ENCODE results near the gene CDK7. TPM values are rescaled to one million over a fixed set of nuclear protein-coding genes. Genes with fewer than 3 reads are reported as not detected.

The CDK7 gene
- total RNA-seq, 1 experiment from 2014 or later: 53.4 TPM

GRCh38 chr5:69288688-69289087, 54.0 kb downstream of the CDK7 start:
- H3K36me3 Mint-ChIP-seq (ENCODE audit: insufficient read depth in 1 of 3, low read depth in 3 of 3): no peaks in the 10 kb centered on the region
- H3K27ac ChIP-seq (ENCODE audit: insufficient read length, low read depth, low read length): no peak overlapping the region
- no peak overlapping the region for H3T11ph ChIP-seq (ENCODE audit: low read length)
- no peak overlapping the region for H3K23ac ChIP-seq (ENCODE audit: insufficient read length, low read depth, low read length)
- no peak overlapping the region for H3K4ac ChIP-seq (ENCODE audit: low read depth, low read length)
- no peaks in the 10 kb centered on the region for H3K9me3 Mint-ChIP-seq
- no peak overlapping the region for H4K5ac ChIP-seq (ENCODE audit: insufficient read length, low read depth, low read length)
- no peak overlapping the region for H2BK12ac ChIP-seq (ENCODE audit: insufficient read length, low read depth, low read length)
- no peak overlapping the region for H3K18ac ChIP-seq (ENCODE audit: insufficient read length, low read depth, low read length)
- H3K4me1 Mint-ChIP-seq: peaks cover 14 to 22% of the 10 kb centered on the region in 2 experiments
- H3K27me3 Mint-ChIP-seq (ENCODE audit: low read depth): no peaks in the 10 kb centered on the region
- no peak overlapping the region for H4K8ac ChIP-seq (replicated peaks; ENCODE audit: insufficient read length, low read depth, low read length)
- H3K14ac ChIP-seq (ENCODE audit: insufficient read depth, low read length): no peak overlapping the region
- H3K4me1 ChIP-seq (ENCODE audit: insufficient read depth, low read length): no peaks in the 10 kb centered on the region
- H3K9ac ChIP-seq (ENCODE audit: extremely low read depth, insufficient read length, low read length): no peak overlapping the region
- no CpG with 5 or more reads among the region's 1 CpG for WGBS (ENCODE audit: extremely low coverage, insufficient read length, low lambda C conversion rate)
- no peaks in the 10 kb centered on the region for H3K9me3 ChIP-seq (ENCODE audit: control insufficient read depth, low read depth, low read length)
- no peak for TF ChIP-seq CTCF (conservative IDR thresholded peaks at IDR 0.05)
- no peak overlapping the region for H3K56ac ChIP-seq (ENCODE audit: insufficient read length, low read depth, low read length)
- H2BK15ac ChIP-seq (ENCODE audit: low read depth, low read length): no peak overlapping the region
- H2AK5ac ChIP-seq (ENCODE audit: insufficient read length, low read length): no peak overlapping the region
- H4K20me1 ChIP-seq (ENCODE audit: control insufficient read depth, insufficient read depth, insufficient read length): no peaks in the 10 kb centered on the region
- H3K23me2 ChIP-seq (ENCODE audit: insufficient read length, low read depth, low read length, poor library complexity, severe bottlenecking): no peaks in the 10 kb centered on the region
- no peak overlapping the region for H2BK5ac ChIP-seq (ENCODE audit: insufficient read length, low read length)
- H2BK20ac ChIP-seq (ENCODE audit: low read depth, low read length, poor library complexity, severe bottlenecking): no peak overlapping the region
- H3K4me3 Mint-ChIP-seq: no peak overlapping the region
- no peak overlapping the region for H4K91ac ChIP-seq (ENCODE audit: insufficient read length, low read depth, low read length)
- peak overlapping the region in 1 of 3 experiments; percentile 24; a peak in 1 of 7 replicates for H3K27ac Mint-ChIP-seq
- no peaks in the 10 kb centered on the region for H3K27me3 ChIP-seq (ENCODE audit: insufficient read depth, low read length)
- no peak overlapping the region for H3K4me2 ChIP-seq (ENCODE audit: insufficient read depth, insufficient read length, low read length)
- DNase-seq: no peak
- no peak overlapping the region for H2BK120ac ChIP-seq (ENCODE audit: low read depth, low read length, poor library complexity, severe bottlenecking)
- no peaks in the 10 kb centered on the region for H3K79me1 ChIP-seq (ENCODE audit: insufficient read depth, low read depth, low read length, poor library complexity, severe bottlenecking)
- no peak overlapping the region for H2AFZ ChIP-seq (ENCODE audit: low read length)
- H3K79me2 ChIP-seq (ENCODE audit: insufficient read depth, low read length): no peaks in the 10 kb centered on the region
